ENCODE results near the gene ATP5F1D.

ATP5F1D gene

GRCh38 chr19:1259876-1260748 lies 18.6 kb downstream of the ATP5F1D start:
- no peak for FAIRE-seq

DNA sequence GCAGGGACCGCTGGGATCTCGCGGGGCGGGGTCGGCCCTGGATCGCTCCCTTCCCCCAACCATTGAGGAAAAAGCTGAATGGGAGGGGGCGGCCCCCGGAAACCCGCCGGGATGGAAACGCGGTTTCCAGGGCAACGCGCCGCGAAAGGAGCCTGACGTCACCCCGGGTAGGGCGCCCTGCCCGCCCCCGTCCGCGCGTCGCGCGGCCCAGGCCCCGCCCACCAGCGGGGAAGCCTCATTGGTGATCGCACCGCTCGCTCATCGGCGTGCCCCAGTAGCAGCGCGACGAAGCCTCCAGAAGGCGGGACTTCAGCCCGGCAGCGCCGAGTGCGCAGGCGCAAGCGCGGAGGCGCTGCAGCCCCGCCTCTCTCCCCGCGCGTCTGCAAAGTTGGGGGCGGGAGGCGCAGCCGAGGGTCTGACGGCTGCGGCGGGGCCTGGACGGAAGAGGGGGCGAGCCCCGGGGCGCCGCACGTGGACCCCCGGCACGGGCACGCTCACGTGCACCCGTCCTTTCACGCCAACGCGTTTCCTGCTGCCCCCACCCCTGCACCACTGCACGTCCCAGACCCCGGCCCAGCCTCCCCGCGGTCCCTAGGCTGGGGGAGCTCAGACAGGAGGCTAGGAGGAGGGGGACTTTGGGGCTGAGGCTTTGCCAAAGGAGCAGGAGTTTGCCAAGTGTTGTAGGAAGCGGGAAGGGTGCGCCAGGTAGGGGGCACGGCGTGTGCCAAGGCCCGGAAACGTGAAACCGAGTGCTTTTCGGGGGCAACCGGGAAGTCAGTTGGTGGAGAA lies 19.4 kb downstream of the ATP5F1D start:
- FAIRE-seq = no peak

- no peak for FAIRE-seq
Measured at GRCh38 chr19:1261538-1261797, 19.9 kb downstream of the ATP5F1D start.

DNA sequence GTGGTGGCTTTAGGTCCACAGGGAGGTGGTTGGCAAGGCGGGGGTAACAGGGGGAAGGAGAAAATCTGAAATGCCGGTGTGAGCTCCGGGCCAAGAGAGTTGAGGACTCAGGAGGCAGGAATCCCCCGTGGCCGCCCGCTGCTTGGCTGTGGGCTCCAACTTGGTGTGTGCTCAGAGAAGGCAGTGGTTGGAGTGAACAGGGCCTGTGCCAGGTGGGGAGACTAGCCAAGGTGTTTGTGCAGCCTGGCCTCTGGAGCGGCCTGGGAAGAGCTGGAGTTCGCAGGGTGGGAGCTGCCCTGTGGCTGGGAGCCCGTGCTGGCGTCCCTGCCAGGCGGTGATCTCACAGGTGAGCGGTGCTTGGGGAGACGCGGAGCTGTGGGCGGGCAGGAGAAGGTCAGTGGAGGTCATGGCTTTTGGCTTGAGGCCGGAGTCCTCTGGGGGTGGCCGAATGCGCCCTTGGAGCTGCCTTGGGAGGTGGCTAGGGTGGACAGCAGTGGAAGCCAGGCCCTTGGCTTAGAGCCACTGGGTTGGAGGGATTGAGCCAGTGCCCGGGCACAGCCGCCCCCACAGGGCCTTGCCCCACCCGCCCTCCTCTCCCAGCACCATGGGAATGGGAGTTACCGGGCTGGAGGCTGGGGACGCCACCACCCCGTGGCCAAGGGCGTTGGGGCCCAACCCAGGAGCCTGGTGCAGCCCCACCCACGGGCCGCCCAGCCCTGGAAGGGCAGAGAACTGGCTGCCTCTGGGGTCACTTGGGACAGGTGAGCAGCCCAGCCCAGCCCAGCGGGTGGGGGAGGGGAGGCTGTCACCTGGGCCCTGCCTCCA lies 20.5 kb downstream of the ATP5F1D start:
- FAIRE-seq = no peak

DNA sequence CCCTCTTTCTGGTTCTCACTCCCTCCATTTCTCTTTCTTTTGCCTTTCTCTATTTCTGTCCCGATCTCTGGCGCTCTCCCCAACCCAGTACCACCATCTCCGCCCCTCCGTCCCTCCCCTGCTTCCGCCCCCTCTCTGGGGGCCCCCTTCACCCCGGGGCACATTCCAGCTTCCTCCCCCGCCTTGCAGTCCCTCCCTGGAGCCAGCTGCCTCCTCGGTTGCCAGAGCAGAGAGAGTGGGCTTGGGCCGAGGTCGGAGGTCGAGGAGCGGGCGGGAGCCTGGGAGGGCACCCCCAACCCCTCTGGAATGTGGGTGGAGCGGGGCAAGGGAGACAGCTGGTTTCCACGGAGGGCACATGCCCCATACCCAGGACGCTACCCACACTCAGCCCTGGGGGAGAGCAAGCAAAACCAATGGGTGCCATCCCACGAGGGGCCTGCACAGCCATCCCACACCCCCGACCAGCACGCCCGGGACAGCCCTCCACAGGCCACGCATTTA lies 21.1 kb downstream of the ATP5F1D start:
- FAIRE-seq = no peak

- no peak for FAIRE-seq
Measured at GRCh38 chr19:1263188-1263587, 21.6 kb downstream of the ATP5F1D start.

DNA sequence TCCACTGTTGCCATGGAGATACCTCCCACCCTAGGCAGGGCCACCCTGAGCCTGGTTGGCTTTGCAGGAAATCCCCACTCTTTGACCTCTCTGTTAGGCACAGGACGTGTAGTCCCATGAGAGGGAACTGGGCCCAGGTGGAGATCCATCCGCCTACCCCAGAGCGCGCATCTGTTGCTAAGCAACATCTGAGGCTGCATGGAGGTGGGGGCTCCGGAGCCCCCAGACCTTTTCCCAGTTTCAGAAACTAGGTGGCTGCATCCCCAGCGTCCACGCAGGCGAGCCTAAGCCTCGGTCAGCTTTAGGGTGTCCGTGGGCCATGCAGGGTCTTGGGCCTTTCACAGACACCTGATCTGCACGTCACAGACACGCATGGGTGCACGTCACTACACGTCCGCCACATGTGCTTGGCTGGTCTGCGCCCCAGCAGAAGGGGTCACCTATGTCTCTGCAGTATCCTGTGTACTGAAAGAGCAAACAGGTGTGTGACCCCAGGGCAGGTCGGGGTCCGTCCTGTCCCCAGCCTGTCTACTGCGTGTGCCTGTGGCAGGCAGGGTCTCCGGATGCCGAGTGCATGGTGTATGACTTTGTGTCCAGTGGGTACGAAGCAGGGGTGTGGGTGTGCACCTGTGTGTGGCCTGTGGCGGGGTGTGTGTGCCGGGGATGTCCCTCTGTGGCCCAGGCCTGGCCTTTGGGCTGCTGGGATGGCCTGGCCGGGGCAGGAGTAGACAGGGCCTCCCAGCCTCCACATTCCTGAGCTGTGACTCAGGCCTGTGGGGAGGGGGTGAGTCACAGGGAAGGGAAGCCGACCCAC lies 23.5 kb downstream of the ATP5F1D start:
- FAIRE-seq = no peak

- no peak for FAIRE-seq
Measured at GRCh38 chr19:1265615-1266128, 24.1 kb downstream of the ATP5F1D start.

- FAIRE-seq = peak; percentile 83
Measured at GRCh38 chr19:1266129-1266915, 24.8 kb downstream of the ATP5F1D start.

- FAIRE-seq = no peak
Measured at GRCh38 chr19:1266916-1267476, 25.4 kb downstream of the ATP5F1D start.

GRCh38 chr19:1267477-1268225 lies 26.1 kb downstream of the ATP5F1D start:
- no peak for FAIRE-seq

DNA sequence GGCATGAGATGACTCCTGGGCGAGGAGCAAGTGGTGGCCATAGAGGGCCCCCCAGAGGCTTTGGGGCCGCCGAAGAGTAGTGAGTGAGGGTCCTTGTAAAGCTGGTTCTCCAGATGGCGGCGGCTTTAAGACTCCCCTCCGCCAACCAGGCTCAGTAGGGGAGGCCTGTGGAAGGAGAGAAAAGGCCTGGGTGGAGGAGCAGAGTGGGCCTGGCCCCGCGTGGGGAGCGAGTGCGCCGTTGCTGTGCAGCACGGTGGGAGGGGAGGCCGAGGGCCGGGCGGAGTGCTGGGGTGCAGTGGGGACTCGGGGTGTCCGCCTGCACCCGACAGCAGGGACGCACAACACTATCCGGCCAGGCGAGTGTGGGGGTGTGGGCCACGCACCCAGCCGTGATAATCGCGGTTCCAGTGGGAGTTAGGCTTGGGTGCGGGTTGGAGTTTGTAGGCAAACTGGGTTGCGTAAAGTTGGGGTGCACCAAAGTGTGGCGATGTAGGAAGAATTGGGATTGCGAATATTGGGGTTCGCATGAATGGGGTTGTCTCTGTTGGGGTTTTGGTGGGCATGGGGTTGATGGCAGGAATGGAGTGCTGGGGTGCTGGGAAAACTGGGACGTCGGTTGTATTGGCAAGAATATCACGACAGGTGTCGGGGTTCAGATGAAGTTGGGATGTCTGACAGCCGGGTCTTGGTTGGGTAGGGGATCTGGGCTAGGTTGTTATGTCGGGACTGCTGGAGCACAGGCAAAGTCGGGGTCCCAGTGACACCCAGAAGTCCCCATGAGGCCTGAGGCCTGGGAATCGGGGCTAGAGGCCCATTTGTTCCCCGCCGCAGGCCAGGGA lies 26.9 kb downstream of the ATP5F1D start:
- FAIRE-seq = no peak

GRCh38 chr19:1269065-1269477 lies 27.5 kb downstream of the ATP5F1D start, which contains the start of gene CIRBP:
Gene CIRBP, plus strand, starts transcription at chr19:1269332. Its CDS starts 1,602 bp downstream, at chr19:1270934.
- FAIRE-seq = peak; percentile 98

DNA sequence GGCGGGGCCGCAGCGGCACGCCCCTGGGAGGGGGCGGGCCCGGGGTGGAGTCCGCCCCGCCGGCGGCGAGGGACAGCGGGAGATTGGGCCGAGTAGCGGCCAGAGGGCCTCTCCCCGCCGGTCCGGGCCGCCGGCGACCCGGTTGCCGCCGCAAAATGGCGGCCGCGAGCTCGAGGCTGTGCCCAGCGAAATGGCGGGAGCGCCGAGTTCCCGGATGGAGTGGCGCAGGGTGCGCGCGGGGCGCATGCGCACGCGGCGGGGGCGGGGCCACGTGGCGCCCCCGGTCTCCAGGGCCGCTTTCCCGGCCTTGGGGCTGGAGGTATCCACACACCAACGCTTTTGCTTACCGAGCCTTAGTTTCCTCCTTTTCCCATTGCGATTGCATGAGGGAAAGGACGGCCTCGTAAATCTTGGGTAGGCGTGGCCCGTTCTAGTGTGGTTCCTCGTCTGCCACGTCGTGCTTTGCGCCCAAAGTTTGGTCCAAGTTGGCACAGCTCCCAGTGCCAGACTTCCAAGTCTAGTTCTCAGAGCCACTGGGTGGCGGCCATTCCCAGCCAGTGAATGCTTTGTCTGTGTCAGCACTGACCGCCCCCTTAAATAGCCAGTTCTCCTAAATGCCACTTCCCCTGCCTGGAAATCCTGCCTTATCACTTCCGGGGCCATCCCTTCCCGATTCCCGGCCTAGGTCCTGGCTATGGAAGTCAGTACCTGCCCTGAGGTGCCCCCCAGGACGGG lies 28.1 kb downstream of the ATP5F1D start:
- FAIRE-seq = no peak

DNA sequence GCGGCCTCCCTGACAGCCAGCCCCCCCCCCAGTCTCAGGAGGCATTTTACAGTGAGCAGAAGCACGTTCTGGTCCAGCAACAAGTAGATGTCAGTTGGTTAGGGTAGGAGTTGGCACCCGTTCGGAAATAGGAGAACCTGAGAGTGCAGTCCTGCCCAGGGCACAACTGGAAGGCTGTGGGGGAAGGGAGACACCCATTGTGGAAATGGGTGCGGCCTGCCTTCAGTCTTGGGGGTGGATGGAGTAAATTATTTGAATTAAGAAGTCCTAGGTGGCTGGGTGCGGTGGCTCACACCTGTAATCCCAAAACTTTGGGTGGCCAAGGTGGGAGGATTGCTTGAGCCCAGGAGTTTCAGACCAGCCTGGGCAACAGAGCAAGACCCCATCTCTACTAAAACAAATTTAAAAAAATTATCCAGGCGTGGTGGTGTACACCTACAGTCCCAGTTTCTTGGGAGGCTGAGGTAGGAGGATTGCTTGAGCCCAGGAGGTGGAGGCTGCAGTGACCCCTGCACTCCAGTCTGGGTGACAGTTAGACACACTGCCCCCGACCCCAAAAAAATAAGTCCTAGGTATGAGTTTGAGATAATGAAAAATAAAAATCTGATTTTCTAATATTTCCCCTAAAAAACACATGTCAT lies 28.8 kb downstream of the ATP5F1D start:
- FAIRE-seq = no peak

GRCh38 chr19:1270854-1271527 lies 29.4 kb downstream of the ATP5F1D start:
- no peak for FAIRE-seq
